Measurements from ENCODE around the gene MYH10.
A peak's percentile ranks its signal among the peaks of the same experiment; 100 is the strongest.

The MYH10 gene

GRCh38 chr17:8438441-8438840, 192.1 kb downstream of the MYH10 start:
- no peak for DNase-seq

DNA sequence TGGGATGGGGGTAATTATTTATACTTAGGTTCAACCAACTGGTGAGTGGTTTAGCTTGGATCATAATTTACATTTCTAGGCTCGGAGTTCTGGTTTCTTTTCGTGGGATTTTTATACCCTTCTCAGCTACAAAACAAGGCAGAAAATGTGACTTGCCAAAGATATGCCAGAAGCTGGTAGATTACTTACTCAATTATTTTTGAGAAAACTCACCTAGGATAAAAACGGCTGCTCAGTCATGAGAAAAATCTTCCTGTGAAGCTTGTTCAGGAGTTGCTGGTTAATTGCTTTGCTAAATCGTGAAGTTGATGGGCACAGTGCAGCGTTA, 193.7 kb downstream of the MYH10 start:
- DNase-seq: no peak

- peak; percentile 62 for DNase-seq
These were observed 194.2 kb downstream of the MYH10 start for GRCh38 chr17:8436169-8436843.

DNA sequence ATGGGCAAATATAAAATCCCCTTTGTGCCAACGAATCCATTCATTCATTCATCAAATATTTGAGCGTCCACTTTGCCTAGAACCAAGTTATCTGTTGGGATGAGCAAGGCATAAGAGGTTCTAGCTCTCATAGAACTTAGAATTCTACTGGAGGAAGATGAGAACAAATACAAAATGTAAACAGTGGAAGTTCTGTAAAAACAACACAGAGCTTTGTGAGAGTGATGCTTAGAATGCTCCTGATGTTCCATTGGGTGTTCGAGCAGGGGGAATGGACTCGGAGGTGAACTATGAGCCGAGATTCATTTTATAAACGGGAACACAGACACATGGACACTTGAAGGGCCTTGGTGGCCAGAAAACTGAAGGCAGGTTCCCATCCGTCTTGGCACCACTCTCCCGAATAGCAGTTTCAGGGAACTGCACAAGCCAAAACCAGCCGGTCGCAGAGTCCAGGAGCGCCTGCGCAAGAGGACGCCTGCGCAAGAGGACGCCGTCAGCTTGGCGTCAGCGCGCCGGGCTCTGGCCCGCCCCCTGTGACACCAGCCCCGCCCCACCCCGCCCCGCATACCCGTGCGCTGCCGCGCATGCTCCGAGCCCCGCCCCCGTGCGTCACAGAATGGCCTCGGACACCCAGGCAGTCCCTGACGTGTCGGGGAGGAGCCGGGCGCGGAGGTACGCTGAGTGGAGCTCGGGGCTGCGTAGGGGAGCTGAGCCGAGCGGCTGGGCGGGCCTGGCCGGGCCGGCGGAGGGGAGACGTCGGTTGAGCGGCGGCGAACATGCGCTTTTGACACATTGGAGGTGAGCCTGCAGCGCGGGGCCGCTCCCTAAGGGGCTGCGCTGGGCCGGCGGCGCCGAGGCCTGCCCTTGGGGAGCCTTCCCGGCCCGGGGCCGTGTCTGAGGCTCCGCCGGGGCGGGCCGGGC, 195.0 kb downstream of the MYH10 start, which contains the start of gene NDEL1:
TSS of gene NDEL1 (plus strand) at position 640 of the 924 bp plus-strand sequence. CDS start 8,388 bp downstream, outside the sequence.
- peak; percentile 96 for DNase-seq

GRCh38 chr17:8430966-8431365, 199.6 kb downstream of the MYH10 start:
- DNase-seq: no peak

DNA sequence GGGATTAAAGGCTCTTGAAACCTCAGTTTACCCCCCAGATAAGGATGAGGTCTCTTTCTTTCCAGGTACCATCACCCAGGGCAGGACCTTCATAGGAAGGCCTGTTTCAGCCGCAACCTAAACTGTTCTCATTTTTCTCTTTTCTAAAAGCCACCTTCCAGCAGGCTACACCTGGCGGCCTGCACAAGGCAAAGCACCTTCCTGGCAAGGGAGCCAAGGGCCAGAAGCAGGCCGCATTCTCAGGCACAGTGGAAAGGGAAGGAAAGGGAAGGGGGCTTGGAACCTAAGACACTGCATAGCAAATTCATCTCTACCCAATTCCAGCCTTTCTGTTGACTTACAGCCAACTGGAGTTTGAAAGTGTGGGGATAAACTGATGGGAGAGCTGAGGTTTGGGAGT, 203.7 kb downstream of the MYH10 start:
- no peak for DNase-seq

GRCh38 chr17:8426094-8426720, 204.3 kb downstream of the MYH10 start:
- DNase-seq: no peak
